HL-60 (cell line): ENCODE measurements around the gene ADAM17.

Source experiments
- SPI1 ChIP-seq: IDR thresholded peaks from 2 replicates; pipeline ENCODE4 v1.6.1; 2012; ENCODE audit warnings: low read depth, mild to moderate bottlenecking, borderline replicate concordance
- TF ChIP-seq, protein P1 (sequence below): IDR thresholded peaks from one replicate; pipeline ENCODE4 v1.5.1; 2011; ENCODE audit warnings: low read length, control low read depth, inconsistent platforms; ENCODE audit not compliant: insufficient read depth

DNA sequence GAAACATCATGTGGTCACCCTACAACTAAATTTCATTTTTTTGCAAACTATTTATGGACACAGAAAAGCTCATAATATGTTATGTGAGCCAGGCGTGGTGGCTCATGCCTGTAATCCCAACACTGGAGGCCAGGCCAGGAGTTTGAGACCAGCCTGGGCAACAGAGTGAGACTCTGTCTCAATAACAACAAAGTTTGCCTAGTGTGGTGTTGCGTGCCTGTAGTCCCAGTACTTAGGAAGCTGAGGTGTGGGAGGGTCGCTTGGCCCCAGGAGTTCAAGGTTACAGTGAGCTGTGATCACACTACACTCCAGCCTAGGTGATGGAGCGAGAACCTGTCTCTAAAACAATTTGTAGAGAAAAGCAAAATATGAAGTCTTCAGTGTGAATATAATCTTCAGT is 75.5 kb downstream of the ADAM17 start:
- TF ChIP-seq, protein P1, sequence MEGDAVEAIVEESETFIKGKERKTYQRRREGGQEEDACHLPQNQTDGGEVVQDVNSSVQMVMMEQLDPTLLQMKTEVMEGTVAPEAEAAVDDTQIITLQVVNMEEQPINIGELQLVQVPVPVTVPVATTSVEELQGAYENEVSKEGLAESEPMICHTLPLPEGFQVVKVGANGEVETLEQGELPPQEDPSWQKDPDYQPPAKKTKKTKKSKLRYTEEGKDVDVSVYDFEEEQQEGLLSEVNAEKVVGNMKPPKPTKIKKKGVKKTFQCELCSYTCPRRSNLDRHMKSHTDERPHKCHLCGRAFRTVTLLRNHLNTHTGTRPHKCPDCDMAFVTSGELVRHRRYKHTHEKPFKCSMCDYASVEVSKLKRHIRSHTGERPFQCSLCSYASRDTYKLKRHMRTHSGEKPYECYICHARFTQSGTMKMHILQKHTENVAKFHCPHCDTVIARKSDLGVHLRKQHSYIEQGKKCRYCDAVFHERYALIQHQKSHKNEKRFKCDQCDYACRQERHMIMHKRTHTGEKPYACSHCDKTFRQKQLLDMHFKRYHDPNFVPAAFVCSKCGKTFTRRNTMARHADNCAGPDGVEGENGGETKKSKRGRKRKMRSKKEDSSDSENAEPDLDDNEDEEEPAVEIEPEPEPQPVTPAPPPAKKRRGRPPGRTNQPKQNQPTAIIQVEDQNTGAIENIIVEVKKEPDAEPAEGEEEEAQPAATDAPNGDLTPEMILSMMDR, result no peak
- TF ChIP-seq SPI1, result no peak
